Measurements from ENCODE around the gene UNC13B. TPM values are rescaled to one million over a fixed set of nuclear protein-coding genes. Genes with fewer than 3 reads are reported as not detected.

Gene UNC13B
- total and polyA plus RNA-seq, 2 experiments from 2014 or later: 8.7 to 52.1 TPM

DNA sequence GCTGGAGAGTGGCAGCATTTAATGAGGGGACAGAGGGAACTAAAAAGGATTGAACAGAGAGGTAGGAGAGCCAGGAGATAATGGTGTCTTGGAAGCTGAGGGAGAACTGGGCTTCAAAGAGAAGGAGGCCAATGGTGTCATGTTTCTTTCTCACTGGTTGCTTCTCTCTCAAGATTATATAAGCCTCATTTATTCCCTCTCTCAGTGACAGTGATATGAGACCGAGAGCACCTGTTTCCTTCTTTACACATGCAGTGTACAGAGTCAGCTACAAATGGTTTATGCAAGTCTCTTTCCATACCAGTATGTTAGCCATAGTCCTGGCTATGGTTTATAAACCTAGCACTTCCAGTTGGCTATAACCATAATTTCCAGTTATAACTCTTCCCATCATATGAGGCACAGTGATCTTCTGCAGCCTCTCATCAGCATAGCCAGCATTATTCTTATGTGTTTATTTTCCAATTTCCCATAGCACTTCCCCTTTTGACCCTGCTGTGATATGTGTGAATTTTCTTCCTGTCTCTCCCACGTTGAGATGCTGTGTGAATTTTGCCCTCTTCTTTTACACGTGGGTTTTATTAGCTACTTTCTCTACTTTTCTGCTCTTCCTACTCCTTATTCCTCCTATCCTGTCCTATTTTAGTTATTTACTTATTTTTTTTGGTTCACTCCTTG lies 71.2 kb downstream of the UNC13B start:
- no peaks in the 10 kb centered on the region for H3K79me2 ChIP-seq (replicated peaks; ENCODE audit: insufficient read depth)

More for the DNA sequence above, 71.2 kb downstream of the UNC13B start:
- Histone ChIP-seq H4K20me1 (replicated peaks; ENCODE audit: insufficient read depth) (no peaks in the 10 kb centered on the region), H3K27me3 (ENCODE audit: insufficient read depth) (no peaks in the 10 kb centered on the region), H3K4me2 (no peak overlapping the region), H3K4me3 (no peak overlapping the region), H3F3A (replicated peaks; ENCODE audit: low read depth) (no peaks in the 10 kb centered on the region), H3K36me3 (ENCODE audit: insufficient read depth) (no peaks in the 10 kb centered on the region; the same call in 1 of the 2 replicates), H3K27ac (ENCODE audit: low read depth) (no peak overlapping the region), H3K9me2 (ENCODE audit: insufficient read depth) (no peaks in the 10 kb centered on the region), H3K4me1 (ENCODE audit: insufficient read depth) (no peaks in the 10 kb centered on the region), H2AFZ (no peak overlapping the region)
- Mint-ChIP-seq H3K4me3 (no peak overlapping the region), H3K27ac (no peak overlapping the region), H3K9me3 (no peaks in the 10 kb centered on the region; the same call in 2 of the 3 replicates), H3K27me3 (ENCODE audit: insufficient read depth, low read depth, poor library complexity) (peaks cover 4% of the 10 kb centered on the region), H3K36me3 (ENCODE audit: low read depth) (no peaks in the 10 kb centered on the region), H3K4me1 (no peaks in the 10 kb centered on the region; the same call in 2 of the 3 replicates)
- DNase-seq (ENCODE audit: low spot score): no peak
- no peak for ATAC-seq
- no peak for TF ChIP-seq ZNF331 (CRISPR knock-in tag; IDR thresholded peaks at IDR 0.05; ENCODE audit: low read depth)
- TF ChIP-seq ZNF114 (CRISPR knock-in tag; IDR thresholded peaks at IDR 0.05): no peak
- TF ChIP-seq POLR2AphosphoS5 (IDR thresholded peaks at IDR 0.05; ENCODE audit: low read depth): no peak
- TF ChIP-seq STAT1 (IDR thresholded peaks at IDR 0.05; ENCODE audit: unreplicated experiment): no peak
- TF ChIP-seq NANOG (IDR thresholded peaks at IDR 0.05; ENCODE audit: borderline replicate concordance): no peak
- TF ChIP-seq EZH2 (IDR thresholded peaks at IDR 0.05; ENCODE audit: low read depth, unreplicated experiment): no peak
- no peak for TF ChIP-seq EZH2phosphoT487 (IDR thresholded peaks at IDR 0.05; ENCODE audit: unreplicated experiment)
- TF ChIP-seq, protein P1, sequence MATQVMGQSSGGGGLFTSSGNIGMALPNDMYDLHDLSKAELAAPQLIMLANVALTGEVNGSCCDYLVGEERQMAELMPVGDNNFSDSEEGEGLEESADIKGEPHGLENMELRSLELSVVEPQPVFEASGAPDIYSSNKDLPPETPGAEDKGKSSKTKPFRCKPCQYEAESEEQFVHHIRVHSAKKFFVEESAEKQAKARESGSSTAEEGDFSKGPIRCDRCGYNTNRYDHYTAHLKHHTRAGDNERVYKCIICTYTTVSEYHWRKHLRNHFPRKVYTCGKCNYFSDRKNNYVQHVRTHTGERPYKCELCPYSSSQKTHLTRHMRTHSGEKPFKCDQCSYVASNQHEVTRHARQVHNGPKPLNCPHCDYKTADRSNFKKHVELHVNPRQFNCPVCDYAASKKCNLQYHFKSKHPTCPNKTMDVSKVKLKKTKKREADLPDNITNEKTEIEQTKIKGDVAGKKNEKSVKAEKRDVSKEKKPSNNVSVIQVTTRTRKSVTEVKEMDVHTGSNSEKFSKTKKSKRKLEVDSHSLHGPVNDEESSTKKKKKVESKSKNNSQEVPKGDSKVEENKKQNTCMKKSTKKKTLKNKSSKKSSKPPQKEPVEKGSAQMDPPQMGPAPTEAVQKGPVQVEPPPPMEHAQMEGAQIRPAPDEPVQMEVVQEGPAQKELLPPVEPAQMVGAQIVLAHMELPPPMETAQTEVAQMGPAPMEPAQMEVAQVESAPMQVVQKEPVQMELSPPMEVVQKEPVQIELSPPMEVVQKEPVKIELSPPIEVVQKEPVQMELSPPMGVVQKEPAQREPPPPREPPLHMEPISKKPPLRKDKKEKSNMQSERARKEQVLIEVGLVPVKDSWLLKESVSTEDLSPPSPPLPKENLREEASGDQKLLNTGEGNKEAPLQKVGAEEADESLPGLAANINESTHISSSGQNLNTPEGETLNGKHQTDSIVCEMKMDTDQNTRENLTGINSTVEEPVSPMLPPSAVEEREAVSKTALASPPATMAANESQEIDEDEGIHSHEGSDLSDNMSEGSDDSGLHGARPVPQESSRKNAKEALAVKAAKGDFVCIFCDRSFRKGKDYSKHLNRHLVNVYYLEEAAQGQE (IDR thresholded peaks at IDR 0.05; ENCODE audit: unreplicated experiment): no peak
- TF ChIP-seq, protein P2, sequence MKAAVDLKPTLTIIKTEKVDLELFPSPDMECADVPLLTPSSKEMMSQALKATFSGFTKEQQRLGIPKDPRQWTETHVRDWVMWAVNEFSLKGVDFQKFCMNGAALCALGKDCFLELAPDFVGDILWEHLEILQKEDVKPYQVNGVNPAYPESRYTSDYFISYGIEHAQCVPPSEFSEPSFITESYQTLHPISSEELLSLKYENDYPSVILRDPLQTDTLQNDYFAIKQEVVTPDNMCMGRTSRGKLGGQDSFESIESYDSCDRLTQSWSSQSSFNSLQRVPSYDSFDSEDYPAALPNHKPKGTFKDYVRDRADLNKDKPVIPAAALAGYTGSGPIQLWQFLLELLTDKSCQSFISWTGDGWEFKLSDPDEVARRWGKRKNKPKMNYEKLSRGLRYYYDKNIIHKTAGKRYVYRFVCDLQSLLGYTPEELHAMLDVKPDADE (IDR thresholded peaks at IDR 0.05): no peak
- TF ChIP-seq, protein P3, sequence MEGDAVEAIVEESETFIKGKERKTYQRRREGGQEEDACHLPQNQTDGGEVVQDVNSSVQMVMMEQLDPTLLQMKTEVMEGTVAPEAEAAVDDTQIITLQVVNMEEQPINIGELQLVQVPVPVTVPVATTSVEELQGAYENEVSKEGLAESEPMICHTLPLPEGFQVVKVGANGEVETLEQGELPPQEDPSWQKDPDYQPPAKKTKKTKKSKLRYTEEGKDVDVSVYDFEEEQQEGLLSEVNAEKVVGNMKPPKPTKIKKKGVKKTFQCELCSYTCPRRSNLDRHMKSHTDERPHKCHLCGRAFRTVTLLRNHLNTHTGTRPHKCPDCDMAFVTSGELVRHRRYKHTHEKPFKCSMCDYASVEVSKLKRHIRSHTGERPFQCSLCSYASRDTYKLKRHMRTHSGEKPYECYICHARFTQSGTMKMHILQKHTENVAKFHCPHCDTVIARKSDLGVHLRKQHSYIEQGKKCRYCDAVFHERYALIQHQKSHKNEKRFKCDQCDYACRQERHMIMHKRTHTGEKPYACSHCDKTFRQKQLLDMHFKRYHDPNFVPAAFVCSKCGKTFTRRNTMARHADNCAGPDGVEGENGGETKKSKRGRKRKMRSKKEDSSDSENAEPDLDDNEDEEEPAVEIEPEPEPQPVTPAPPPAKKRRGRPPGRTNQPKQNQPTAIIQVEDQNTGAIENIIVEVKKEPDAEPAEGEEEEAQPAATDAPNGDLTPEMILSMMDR (conservative IDR thresholded peaks at IDR 0.05; ENCODE audit: low read depth in 2 of 2): no peak
- TF ChIP-seq JUNB (IDR thresholded peaks at IDR 0.05; ENCODE audit: unreplicated experiment): no peak
- no peak for TF ChIP-seq CREB1 (CRISPR knock-in tag; IDR thresholded peaks at IDR 0.05; ENCODE audit: low read depth)
- TF ChIP-seq, protein P4, sequence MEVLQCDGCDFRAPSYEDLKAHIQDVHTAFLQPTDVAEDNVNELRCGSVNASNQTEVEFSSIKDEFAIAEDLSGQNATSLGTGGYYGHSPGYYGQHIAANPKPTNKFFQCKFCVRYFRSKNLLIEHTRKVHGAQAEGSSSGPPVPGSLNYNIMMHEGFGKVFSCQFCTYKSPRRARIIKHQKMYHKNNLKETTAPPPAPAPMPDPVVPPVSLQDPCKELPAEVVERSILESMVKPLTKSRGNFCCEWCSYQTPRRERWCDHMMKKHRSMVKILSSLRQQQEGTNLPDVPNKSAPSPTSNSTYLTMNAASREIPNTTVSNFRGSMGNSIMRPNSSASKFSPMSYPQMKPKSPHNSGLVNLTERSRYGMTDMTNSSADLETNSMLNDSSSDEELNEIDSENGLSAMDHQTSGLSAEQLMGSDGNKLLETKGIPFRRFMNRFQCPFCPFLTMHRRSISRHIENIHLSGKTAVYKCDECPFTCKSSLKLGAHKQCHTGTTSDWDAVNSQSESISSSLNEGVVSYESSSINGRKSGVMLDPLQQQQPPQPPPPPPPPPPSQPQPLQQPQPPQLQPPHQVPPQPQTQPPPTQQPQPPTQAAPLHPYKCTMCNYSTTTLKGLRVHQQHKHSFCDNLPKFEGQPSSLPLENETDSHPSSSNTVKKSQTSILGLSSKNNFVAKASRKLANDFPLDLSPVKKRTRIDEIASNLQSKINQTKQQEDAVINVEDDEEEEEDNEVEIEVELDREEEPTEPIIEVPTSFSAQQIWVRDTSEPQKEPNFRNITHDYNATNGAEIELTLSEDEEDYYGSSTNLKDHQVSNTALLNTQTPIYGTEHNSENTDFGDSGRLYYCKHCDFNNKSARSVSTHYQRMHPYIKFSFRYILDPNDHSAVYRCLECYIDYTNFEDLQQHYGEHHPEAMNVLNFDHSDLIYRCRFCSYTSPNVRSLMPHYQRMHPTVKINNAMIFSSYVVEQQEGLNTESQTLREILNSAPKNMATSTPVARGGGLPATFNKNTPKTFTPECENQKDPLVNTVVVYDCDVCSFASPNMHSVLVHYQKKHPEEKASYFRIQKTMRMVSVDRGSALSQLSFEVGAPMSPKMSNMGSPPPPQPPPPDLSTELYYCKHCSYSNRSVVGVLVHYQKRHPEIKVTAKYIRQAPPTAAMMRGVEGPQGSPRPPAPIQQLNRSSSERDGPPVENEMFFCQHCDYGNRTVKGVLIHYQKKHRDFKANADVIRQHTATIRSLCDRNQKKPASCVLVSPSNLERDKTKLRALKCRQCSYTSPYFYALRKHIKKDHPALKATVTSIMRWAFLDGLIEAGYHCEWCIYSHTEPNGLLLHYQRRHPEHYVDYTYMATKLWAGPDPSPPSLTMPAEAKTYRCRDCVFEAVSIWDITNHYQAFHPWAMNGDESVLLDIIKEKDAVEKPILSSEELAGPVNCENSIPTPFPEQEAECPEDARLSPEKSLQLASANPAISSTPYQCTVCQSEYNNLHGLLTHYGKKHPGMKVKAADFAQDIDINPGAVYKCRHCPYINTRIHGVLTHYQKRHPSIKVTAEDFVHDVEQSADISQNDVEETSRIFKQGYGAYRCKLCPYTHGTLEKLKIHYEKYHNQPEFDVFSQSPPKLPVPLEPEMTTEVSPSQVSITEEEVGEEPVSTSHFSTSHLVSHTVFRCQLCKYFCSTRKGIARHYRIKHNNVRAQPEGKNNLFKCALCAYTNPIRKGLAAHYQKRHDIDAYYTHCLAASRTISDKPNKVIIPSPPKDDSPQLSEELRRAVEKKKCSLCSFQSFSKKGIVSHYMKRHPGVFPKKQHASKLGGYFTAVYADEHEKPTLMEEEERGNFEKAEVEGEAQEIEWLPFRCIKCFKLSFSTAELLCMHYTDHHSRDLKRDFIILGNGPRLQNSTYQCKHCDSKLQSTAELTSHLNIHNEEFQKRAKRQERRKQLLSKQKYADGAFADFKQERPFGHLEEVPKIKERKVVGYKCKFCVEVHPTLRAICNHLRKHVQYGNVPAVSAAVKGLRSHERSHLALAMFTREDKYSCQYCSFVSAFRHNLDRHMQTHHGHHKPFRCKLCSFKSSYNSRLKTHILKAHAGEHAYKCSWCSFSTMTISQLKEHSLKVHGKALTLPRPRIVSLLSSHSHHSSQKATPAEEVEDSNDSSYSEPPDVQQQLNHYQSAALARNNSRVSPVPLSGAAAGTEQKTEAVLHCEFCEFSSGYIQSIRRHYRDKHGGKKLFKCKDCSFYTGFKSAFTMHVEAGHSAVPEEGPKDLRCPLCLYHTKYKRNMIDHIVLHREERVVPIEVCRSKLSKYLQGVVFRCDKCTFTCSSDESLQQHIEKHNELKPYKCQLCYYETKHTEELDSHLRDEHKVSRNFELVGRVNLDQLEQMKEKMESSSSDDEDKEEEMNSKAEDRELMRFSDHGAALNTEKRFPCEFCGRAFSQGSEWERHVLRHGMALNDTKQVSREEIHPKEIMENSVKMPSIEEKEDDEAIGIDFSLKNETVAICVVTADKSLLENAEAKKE (CRISPR knock-in tag; IDR thresholded peaks at IDR 0.05): no peak
